ENCODE data around the gene RHCE. TPM values are rescaled to one million over a fixed set of nuclear protein-coding genes. Genes with fewer than 3 reads are reported as not detected.
"Not testable (repeated sequence)": the region's sequence is repeated elsewhere in the genome, so short reads cannot be mapped to it uniquely, and the experiment has no call there.

Gene RHCE
- total RNA-seq, 1 donor from 2014 or later = 2.2 TPM

DNA sequence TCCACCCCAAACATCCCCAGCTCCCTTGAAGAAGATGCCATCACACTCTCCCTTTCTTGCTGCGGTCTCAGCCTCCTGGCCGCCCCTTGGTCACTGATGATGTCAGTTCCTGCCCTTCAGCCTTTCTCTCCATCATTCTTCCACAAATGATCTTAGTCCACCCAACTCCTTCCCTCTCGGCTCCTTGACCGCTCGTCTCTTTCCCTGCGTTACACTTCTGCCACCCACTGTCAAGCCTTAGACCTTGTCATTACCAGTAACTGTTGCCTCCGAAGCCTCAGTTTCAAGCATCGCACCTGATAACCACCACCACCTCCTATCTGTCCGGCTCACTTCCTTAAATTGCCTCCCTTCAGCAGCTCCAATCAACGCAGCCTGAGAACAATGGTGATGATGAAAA lies 23.1 kb downstream of the RHCE start:
- not testable (repeated sequence) for DNase-seq

DNA sequence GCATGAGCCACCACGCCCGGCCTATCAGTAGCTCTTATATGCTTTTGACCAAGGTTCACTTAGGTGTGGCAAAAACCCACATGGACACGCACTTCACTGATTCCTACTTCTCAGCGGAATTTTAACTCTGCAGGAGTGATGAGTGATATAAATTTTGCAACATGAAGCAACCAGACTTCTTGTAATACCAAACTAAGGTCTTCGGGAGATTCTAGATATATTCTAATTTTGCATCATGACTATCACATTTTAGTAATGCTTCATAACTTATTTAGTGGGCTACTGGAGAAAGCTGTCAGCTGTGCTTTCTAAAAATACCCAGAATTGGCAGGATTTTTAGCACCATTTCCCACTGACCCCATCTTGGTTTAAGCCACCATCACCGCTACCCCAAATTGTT lies 27.8 kb downstream of the RHCE start:
- DNase-seq = no peak

GRCh38 chr1:25389721-25390120 lies 30.9 kb downstream of the RHCE start:
- not testable (repeated sequence) for DNase-seq

DNA sequence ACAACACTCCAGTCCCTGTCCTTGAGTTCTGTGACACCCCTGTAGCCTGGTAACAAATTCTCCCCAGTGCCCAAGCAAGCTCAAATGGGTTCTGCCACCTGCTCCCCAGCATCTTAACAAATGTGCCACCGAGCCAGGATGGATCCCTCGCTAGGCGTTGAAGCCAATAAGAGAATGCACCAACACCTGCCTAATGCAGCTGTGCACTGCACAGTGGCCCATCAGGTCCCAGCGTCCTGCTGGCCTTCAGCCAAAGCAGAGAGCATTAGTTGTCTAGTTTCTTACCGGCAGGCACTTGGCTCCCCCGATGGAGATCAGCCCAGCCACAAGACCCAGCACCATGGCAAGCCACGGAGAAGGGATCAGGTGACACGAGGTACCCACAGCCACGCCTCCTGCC lies 31.9 kb downstream of the RHCE start:
- not testable (repeated sequence) for DNase-seq

GRCh38 chr1:25387096-25387495 lies 33.5 kb downstream of the RHCE start:
- not testable (repeated sequence) for DNase-seq

DNA sequence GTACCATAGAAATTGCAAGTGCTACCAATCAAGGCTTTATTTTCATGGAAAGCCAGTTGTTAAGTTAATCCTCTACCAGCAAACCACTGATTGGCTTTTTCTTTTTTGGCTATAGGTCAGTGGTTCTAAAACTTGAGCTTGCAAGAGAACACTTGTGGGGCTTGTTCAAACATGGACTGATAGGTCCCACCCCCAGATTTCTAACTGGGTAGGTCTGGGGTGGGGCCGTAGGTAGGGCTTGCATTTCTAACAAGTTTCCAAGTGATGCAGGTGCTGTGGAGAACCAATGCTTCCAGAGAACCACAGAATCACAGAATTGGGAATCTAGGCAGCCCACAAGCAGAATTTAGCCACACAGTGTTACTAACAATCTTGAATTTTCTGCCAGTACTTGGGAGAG lies 36.8 kb downstream of the RHCE start:
- not testable (repeated sequence) for DNase-seq

- DNase-seq = not testable (repeated sequence)
Observed at GRCh38 chr1:25383090-25383489, 37.5 kb downstream of the RHCE start.

GRCh38 chr1:25382543-25382942 lies 38.1 kb downstream of the RHCE start:
- not testable (repeated sequence) for DNase-seq

GRCh38 chr1:25378367-25378766 lies 42.3 kb downstream of the RHCE start:
- DNase-seq = not testable (repeated sequence)

DNA sequence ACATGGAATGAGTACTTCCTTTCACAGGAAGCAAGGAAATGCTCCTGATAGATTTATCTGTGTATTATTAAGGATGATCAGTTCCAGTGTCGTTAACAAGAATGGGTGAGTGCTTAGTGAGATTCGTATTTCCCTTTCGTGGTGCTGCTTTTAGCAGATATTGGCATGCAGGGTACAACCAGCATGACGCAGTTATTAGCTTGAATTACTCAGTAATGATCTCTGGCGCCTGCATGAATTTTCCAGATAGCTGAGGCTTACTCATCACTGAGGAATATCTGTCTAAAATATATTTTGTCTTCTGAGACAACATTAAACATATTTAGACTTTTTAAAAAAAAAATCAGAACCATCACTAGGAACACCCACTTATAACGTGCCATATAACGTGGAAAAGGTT lies 48.9 kb downstream of the RHCE start:
- not testable (repeated sequence) for DNase-seq

DNA sequence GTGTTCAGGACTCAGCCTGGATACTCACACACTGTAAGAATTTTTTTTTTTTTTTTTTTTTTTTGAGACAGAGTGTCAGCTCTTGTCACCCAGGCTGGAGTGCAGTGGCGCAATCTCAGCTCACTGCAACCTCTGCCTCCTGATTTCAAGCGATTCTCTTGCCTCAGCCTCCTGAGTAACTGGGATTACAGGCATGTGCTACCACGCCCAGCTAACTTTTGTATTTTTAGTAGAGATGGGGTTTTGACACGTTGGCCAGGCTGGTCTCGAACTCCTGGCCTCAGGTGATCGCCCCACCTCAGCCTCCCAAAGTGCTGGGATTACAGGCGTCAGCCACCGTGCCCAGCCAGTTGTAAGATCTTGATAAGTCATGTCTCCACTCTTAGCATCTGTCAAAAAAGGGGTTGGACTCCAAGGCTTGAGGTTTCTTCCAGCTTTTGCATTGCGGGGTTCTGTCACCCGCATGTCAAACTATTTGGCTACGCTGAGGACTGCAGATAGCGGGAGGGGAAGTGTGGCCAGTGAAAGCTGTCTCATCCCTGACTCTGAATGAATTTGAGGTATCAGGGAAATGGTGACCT lies 50.8 kb downstream of the RHCE start:
- not testable (repeated sequence) for DNase-seq

DNA sequence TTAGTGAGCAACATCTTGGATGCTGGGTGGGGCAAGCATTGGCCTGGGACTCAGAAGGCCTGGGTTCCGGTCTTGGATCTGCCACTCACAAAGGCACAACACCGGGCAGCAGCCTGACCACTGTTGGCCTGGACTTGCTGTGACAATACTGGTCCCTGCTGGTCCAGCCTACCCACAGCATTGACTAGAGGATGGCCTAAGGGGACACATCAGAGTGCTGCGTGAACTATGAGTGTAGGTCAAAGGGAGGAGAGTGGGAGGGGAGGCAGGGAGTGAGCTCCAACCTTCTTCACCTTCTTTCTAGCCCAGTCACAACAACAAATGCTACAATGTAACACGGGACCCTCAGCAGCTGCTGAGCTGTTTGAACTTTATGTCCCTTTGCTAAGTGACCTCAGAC lies 51.4 kb downstream of the RHCE start:
- DNase-seq = no peak

- not testable (repeated sequence) for DNase-seq
Observed at GRCh38 chr1:25362634-25363559, 57.7 kb downstream of the RHCE start.

DNA sequence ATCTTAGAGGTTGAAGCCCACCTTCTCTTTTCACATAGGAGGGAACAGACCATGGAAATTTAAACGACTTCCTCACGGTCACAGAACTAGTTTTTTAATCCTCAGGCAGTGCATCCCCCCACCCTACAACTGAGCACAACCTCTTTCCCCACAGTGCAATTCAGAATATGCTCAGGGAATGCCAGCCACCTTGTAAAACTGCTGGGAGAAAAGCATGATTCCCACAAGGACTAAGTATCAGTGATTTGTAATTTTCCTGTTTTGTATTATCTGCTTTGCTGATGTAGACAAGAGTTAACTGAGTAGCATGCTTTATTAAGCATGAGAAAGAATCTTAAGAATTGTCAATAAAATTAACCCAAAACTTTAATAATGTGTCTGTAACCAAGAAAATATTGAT lies 58.7 kb downstream of the RHCE start:
- DNase-seq = no peak

- no peak for DNase-seq
Observed at GRCh38 chr1:25360596-25361581, 59.7 kb downstream of the RHCE start.

DNA sequence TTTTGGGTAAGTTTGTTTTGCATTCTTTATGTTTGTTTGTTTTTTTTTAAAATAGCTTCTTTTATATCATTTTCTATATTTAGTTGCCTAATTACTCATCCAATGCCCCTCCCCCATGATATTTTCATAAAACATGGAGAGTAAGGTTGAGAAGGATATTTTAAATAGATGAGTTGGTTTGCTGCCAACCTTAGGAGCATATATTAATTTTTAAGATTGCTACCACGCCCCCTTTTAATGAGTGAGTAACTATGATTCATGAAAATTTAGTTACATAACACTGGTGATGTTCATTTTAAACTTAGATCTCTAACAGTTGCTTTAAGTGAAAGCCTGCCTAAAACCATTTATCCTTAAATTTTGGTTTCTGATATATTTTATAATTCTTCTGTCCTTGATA lies 63.8 kb downstream of the RHCE start:
- no peak for DNase-seq

DNA sequence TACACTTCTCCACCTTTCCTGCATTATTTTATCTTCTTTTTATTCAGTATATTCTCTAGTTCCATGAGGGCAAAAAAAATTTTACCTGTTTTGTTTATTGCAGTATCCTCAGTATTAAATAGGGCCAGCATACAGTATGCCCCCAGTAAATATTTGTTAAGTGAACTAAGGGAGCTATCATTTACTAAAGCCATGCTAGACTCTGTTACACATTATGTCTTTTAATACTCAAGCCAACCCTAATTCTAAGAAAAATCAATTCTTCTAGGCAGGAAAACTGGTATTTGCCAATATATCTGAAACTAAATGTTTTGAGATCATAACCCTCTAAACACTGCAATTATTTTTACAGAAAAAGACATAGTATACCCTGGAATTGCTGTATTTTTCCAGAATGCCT lies 64.2 kb downstream of the RHCE start:
- no peak for DNase-seq

DNA sequence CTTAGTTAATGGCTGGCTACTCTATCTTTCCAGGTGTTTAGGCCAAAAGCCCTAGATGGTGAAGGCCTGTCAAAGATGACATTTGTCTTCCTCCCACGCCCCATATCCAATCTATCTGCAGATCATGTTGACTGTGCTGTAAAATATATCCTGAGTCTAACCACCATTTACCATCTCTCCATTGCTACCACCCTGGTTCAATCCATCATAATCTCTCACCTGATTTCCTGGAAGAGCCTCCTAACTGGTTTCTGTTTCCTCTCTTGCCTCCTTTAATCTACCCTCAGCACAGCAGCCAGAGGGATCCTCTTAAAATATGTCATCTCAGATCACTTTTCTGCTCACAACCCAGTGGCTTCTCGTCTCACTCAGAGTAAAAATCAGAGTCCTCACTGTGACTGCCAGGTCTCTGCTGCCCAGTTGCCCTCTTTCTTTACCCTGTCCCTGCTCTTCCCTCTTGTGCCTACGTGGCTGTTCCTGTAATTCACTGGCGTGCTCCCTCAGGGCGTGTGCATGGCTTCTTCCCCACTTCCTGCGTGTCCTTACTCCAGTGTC lies 64.7 kb downstream of the RHCE start:
- DNase-seq = no peak

DNA sequence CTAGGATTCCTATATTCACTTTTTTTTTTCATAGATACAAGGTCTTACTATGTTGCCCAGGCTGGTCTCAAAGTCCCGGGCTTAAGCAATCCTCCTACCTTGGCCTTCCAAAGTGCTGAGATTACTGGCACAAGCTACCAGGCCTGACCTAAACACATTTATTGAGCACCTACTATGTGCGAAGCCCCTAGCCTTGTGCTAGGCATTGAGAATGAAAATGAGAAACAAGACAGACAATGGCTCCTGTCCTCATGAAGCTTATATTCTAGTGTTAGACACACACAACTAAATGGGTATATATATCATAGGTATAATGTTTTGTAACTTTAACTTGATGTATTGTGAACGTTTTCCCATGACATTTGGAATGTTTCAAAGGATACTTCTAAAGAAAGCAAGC lies 71.0 kb downstream of the RHCE start:
- no peak for DNase-seq

- no peak for DNase-seq
Observed at GRCh38 chr1:25347556-25347955, 73.1 kb downstream of the RHCE start.

GRCh38 chr1:25343872-25344271 lies 76.8 kb downstream of the RHCE start:
- no peak for DNase-seq

GRCh38 chr1:25342846-25343245 lies 77.8 kb downstream of the RHCE start:
- DNase-seq = no peak
